NOMO-1 treated with dmso at 0.1 percent for 144 hours (cell line): Measurements from ENCODE around the gene PIGH.
"Not testable (repeated sequence)": the region's sequence is repeated elsewhere in the genome, so short reads cannot be mapped to it uniquely, and the experiment has no call there.

ENCODE experiments used
- DNase-seq: peaks from one replicate; lab custom pipeline; 2025; ENCODE audit not compliant: unreplicated experiment; lab: John Stamatoyannopoulos, UW

Gene PIGH

GRCh38 chr14:67599698-67600561, at the start of gene PIGH:
Gene PIGH, minus strand, starts transcription at chr14:67600268. Its CDS starts 65 bp downstream, at chr14:67600203.
- DNase-seq: peak; percentile 81

GRCh38 chr14:67646131-67646530, 46.1 kb upstream of the PIGH start:
- DNase-seq: no peak

GRCh38 chr14:67645414-67645813, 45.3 kb upstream of the PIGH start:
- DNase-seq: no peak

- no peak for DNase-seq
These were observed 44.4 kb upstream of the PIGH start for GRCh38 chr14:67644428-67644827.

- no peak for DNase-seq
These were observed 43.6 kb upstream of the PIGH start for GRCh38 chr14:67643713-67644112.

GRCh38 chr14:67641902-67642749, 42.1 kb upstream of the PIGH start:
- DNase-seq: no peak

GRCh38 chr14:67641480-67641879, 41.4 kb upstream of the PIGH start:
- DNase-seq: no peak

- no peak for DNase-seq
These were observed 38.6 kb upstream of the PIGH start for GRCh38 chr14:67638642-67639041.

GRCh38 chr14:67636361-67636919, 36.4 kb upstream of the PIGH start:
- no peak for DNase-seq

GRCh38 chr14:67633451-67634147, 33.5 kb upstream of the PIGH start:
- no peak for DNase-seq

GRCh38 chr14:67630938-67631337, 30.9 kb upstream of the PIGH start:
- DNase-seq: no peak

- DNase-seq: no peak
These were observed 30.1 kb upstream of the PIGH start for GRCh38 chr14:67630186-67630585.

- DNase-seq: no peak
These were observed 27.5 kb upstream of the PIGH start for GRCh38 chr14:67627519-67627918.

- DNase-seq: not testable (repeated sequence)
These were observed 26.1 kb upstream of the PIGH start for GRCh38 chr14:67626131-67626530.

- no peak for DNase-seq
These were observed 23.0 kb upstream of the PIGH start for GRCh38 chr14:67623114-67623513.

GRCh38 chr14:67622675-67623074, 22.6 kb upstream of the PIGH start:
- peak; percentile 19 for DNase-seq

- DNase-seq: no peak
These were observed 20.2 kb upstream of the PIGH start for GRCh38 chr14:67620217-67620785.

- DNase-seq: peak; percentile 92
These were observed 19.6 kb upstream of the PIGH start, which contains the start of gene ARG2 for GRCh38 chr14:67619446-67620216. Gene ARG2, plus strand, starts transcription at chr14:67619920. Its CDS starts 58 bp downstream, at chr14:67619978.

- peak; percentile 31 for DNase-seq
These were observed 18.6 kb upstream of the PIGH start for GRCh38 chr14:67618617-67619063.

- no peak for DNase-seq
These were observed 10.4 kb upstream of the PIGH start for GRCh38 chr14:67610491-67610890.
